Activated T-cell treated with anti-CD3 and anti-CD28 coated beads, Interleukin-2, amount 50 U/mL, for 72 hours (primary cell): Measurements from ENCODE around the gene PRPH. TPM values are rescaled to one million over a fixed set of nuclear protein-coding genes. Genes with fewer than 3 reads are reported as not detected.
A peak's percentile ranks its signal among the peaks of the same experiment; 100 is the strongest.
"Not testable (repeated sequence)": the region's sequence is repeated elsewhere in the genome, so short reads cannot be mapped to it uniquely, and the experiment has no call there.

Experiments
- ATAC-seq, 2 donors: fragments of 150-1000 bp; cut with Tn5 transposase; replicated peaks in 1 of 2; 2 replicates each; pipeline ENCODE4 v1.10.0; 2021; ENCODE audit warnings: moderate library complexity in 2 of 2, mild to moderate bottlenecking in 1 of 2
- DNase-seq, 2 donors: peaks; one replicate each; pipeline ENCODE4 v3.0.0; 2021 to 2022; ENCODE audit warnings: mixed read lengths in 1 of 2
- H3K27ac Mint-ChIP-seq: one replicate; pipeline ENCODE4 v1.8.0; 2022; ENCODE audit warnings: mild to moderate bottlenecking, moderate library complexity, mixed read lengths
- H3K27me3 Mint-ChIP-seq: one replicate; pipeline ENCODE4 v1.8.0; 2022; ENCODE audit warnings: low read depth, mixed read lengths
- H3K36me3 Mint-ChIP-seq, 2 donors: one replicate each; pipeline ENCODE4 v1.8.0; 2022; ENCODE audit warnings: mixed read lengths in 2 of 2, mild to moderate bottlenecking in 1 of 2; ENCODE audit not compliant: insufficient read depth in 2 of 2
- H3K4me1 Mint-ChIP-seq: one replicate; pipeline ENCODE4 v1.8.0; 2022; ENCODE audit warnings: low read depth, mixed read lengths
- H3K4me3 Mint-ChIP-seq, 2 donors: one replicate each; pipeline ENCODE4 v1.8.0; 2022; ENCODE audit warnings: mild to moderate bottlenecking in 2 of 2, mixed read lengths in 2 of 2, moderate library complexity in 2 of 2
- H3K9me3 Mint-ChIP-seq, 2 donors: one replicate each; pipeline ENCODE4 v1.8.0; 2022; ENCODE audit warnings: mixed read lengths in 2 of 2
- total RNA-seq, 2 donors: library from RNA; stranded (reverse); gene quantifications; one replicate each; pipeline ENCODE4 v1.2.3, GENCODE V29; 2022

The PRPH gene
- total RNA-seq, 2 donors from 2014 or later: 1.7 TPM; not detected in 1

DNA sequence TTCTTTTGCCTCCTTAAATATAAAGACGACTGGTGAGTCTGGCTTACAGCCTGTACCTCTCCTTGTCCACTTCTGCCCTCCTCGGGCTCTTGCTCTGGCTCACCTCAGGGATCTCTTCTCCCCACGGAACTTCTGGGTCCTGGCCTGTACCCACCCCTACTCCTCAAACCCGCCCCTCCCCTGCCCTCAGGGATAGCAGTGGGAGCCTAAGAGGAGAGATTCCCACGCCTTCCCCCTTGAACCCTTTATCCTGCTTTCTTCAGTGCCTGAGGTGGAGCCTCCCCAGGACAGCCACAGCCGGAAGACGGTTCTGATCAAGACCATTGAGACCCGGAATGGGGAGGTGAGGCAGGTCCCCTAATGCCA is 2.7 kb downstream of the PRPH start:
- Mint-ChIP-seq H3K4me3 (peak overlapping the region; percentile 50 to 60), H3K4me1 (peaks cover 25% of the 10 kb centered on the region), H3K9me3 (no peaks in the 10 kb centered on the region), H3K27ac (no peak overlapping the region), H3K27me3 (peaks cover 50% of the 10 kb centered on the region), H3K36me3 (no peaks in the 10 kb centered on the region)
- peak in 1 of 2 donors; percentile 7 for ATAC-seq
- DNase-seq: no peak

DNA sequence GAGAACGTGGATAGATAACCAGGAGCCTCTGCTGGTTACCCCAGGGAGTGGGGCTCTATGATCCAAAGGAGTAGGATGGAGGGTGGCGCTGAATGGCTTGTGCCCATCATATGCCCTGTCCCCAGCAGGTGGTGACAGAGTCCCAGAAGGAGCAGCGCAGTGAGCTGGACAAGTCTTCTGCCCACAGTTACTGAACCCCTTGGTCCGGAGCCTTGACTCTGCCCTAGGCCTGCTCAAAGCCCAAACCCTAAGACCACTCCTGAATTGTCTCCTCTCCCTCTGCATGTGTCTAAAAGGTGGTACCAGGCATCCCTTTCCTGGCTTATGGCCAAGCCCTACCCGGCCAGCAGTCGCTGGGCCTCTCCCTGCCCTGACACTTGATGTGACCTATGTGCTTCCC is 3.2 kb downstream of the PRPH start:
- peaks cover 55% of the 10 kb centered on the region for H3K27me3 Mint-ChIP-seq
- H3K4me1 Mint-ChIP-seq: peaks cover 25% of the 10 kb centered on the region
- DNase-seq (no peak), ATAC-seq (peak in 1 of 2 donors; percentile 12)
- H3K4me3 Mint-ChIP-seq: peak overlapping the region; percentile 50 to 60
- no peaks in the 10 kb centered on the region for H3K9me3 Mint-ChIP-seq
- no peaks in the 10 kb centered on the region for H3K36me3 Mint-ChIP-seq
- no peak overlapping the region for H3K27ac Mint-ChIP-seq

- Mint-ChIP-seq H3K4me1 (peaks cover 19% of the 10 kb centered on the region), H3K9me3 (no peaks in the 10 kb centered on the region), H3K27ac (no peak overlapping the region), H3K36me3 (no peaks in the 10 kb centered on the region), H3K27me3 (peaks cover 48% of the 10 kb centered on the region), H3K4me3 (no peak overlapping the region)
- ATAC-seq (peak; percentile 46 to 81), DNase-seq (peak; percentile 40 to 46)
Observed at GRCh38 chr12:49301760-49302159, 6.8 kb downstream of the PRPH start.

DNA sequence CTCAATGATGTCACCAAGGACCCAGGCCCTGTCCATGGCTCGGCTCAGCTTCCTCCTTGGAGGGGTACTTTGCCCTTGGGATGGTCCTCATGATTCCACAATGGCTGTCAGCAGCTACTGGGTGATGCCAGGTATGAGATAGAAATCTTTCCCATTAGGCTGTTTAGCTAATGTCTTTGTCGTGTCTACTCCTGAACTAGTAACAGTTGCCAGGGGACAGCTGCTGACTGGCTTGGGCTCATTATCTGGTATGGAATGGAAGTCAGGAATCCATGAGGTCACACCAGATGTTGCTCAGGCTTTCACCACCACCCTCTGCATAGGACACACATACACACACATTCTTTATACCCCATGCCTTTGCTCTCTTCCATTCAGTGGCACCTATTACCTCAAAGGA is 9.2 kb downstream of the PRPH start:
- ATAC-seq: no peak
- Mint-ChIP-seq H3K36me3 (no peaks in the 10 kb centered on the region), H3K4me3 (no peak overlapping the region), H3K27ac (no peak overlapping the region), H3K9me3 (no peaks in the 10 kb centered on the region), H3K4me1 (peaks cover 8% of the 10 kb centered on the region), H3K27me3 (peaks cover 47% of the 10 kb centered on the region)
- DNase-seq: no peak

- Mint-ChIP-seq H3K9me3 (no peaks in the 10 kb centered on the region), H3K36me3 (no peaks in the 10 kb centered on the region), H3K4me3 (no peak overlapping the region), H3K4me1 (peaks cover 8% of the 10 kb centered on the region), H3K27me3 (peaks cover 60% of the 10 kb centered on the region), H3K27ac (no peak overlapping the region)
- ATAC-seq (no peak), DNase-seq (no peak)
Observed at GRCh38 chr12:49305762-49306510, 11.0 kb downstream of the PRPH start.

DNA sequence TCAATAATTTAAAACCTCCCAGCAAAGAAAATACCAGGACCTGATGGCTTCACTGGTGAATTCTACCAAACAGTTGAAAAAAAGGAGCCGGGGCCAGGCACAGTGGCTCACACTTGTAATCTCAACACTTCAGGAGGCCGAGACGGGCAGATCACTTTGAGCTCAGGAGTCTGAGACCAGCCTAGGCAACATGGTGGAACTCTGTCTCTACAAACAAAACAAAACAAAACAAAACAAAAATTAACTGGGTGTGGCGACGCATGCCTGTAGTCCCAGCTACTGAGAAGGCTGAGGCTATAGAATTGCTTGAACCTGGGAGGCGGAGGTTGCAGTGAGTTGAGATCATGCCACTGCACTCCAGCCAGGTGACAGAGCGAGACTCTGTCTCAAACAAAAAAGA is 14.4 kb downstream of the PRPH start:
- peaks cover 52% of the 10 kb centered on the region for H3K27me3 Mint-ChIP-seq
- no peak for ATAC-seq

GRCh38 chr12:49310451-49311000 is 15.6 kb downstream of the PRPH start:
- not testable (repeated sequence) for H3K9me3 Mint-ChIP-seq, H3K4me3 Mint-ChIP-seq, H3K4me1 Mint-ChIP-seq, H3K27ac Mint-ChIP-seq, DNase-seq, ATAC-seq, H3K36me3 Mint-ChIP-seq
- H3K27me3 Mint-ChIP-seq: peaks cover 45% of the 10 kb centered on the region

More for the DNA sequence above, 14.4 kb downstream of the PRPH start:
- no peak overlapping the region for H3K27ac Mint-ChIP-seq
- no peaks in the 10 kb centered on the region for H3K9me3 Mint-ChIP-seq
- H3K4me3 Mint-ChIP-seq: no peak overlapping the region
- no peaks in the 10 kb centered on the region for H3K36me3 Mint-ChIP-seq
- no peaks in the 10 kb centered on the region for H3K4me1 Mint-ChIP-seq
- no peak for DNase-seq

GRCh38 chr12:49314811-49315210 is 19.9 kb downstream of the PRPH start:
- DNase-seq (no peak), ATAC-seq (no peak)
- H3K9me3 Mint-ChIP-seq: no peaks in the 10 kb centered on the region
- no peaks in the 10 kb centered on the region for H3K4me1 Mint-ChIP-seq
- H3K4me3 Mint-ChIP-seq: no peak overlapping the region
- H3K36me3 Mint-ChIP-seq: no peaks in the 10 kb centered on the region
- H3K27me3 Mint-ChIP-seq: peaks cover 14% of the 10 kb centered on the region
- no peak overlapping the region for H3K27ac Mint-ChIP-seq

- not testable (repeated sequence) for H3K27ac Mint-ChIP-seq, DNase-seq, ATAC-seq, H3K4me3 Mint-ChIP-seq, H3K27me3 Mint-ChIP-seq, H3K36me3 Mint-ChIP-seq, H3K9me3 Mint-ChIP-seq
- peaks cover 10% of the 10 kb centered on the region for H3K4me1 Mint-ChIP-seq
Observed at GRCh38 chr12:49317118-49317517, 22.2 kb downstream of the PRPH start.

GRCh38 chr12:49320411-49321103 is 25.6 kb downstream of the PRPH start:
- not testable (repeated sequence) for H3K36me3 Mint-ChIP-seq, ATAC-seq, H3K9me3 Mint-ChIP-seq, H3K27me3 Mint-ChIP-seq, DNase-seq
- Mint-ChIP-seq H3K4me1 (peaks cover 15% of the 10 kb centered on the region), H3K27ac (peak overlapping the region; percentile 68), H3K4me3 (peak overlapping the region in 1 of 2 donors; percentile 17)

DNA sequence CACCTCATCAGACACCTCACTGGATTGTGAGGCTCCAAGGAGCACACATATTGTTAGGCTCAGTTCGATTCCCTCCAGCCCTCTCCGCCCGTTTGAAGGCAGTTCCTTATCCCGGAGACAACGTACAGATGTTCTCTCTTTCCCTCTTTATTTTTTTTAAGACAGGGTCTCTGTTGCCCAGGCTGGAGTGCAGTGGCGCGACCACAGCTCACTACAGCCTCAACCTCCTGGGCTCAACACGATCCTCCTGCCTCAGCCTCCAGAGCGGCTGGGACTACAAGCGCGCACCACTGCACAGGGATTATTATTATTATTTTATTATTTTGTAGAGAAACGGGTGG is 27.4 kb downstream of the PRPH start:
- peak overlapping the region; percentile 92 to 97 for H3K4me3 Mint-ChIP-seq

DNA sequence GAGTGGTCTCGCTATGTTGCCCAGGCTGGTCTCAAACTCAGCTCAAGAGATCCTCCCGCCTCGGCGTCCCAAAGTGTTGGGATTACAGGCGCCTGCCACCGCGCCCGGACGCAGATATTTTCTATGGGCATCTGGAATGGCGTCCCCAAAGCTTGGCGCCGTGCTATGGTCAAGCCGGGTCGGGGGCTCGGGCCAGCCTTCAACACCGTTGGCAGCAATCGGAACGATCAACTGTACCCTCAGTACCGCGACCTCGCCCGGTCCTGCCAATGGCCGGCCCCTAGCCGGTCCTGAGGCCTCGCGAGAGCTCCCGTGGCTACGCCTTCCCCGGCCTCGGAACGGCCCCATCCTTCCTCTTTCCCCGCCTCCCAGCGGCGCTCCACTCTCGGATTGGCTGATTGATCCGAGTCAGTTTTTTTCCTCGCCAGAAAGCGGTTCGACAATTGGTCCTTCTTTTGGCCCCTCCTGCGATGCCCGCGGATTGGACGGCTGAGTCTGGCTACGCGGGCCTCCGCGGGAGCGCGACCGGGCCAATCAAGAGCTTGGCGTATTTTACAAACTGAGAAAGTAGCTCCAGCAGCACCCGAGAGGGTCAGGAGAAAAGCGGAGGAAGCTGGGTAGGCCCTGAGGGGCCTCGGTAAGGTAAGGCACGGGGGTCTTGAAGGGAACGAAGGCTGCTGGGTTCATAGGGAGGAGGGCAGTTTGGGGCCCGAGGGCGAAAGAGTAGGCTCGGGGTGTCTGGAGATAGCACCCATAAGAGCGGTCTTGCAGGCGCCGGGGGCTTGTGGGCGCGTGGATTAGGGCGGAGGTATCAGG is 28.0 kb downstream of the PRPH start, which contains the start of gene TROAP:
Gene TROAP, plus strand, starts transcription at position 548 of the 816 bp plus-strand sequence. CDS start 354 bp downstream, outside the sequence.
- DNase-seq (peak; percentile 97 to 99), ATAC-seq (peak; percentile 97 to 98)
- Mint-ChIP-seq H3K4me3 (peak within 1 kb of the TSS; percentile 92 to 97), H3K9me3 (no peaks in the 10 kb centered on the region), H3K27ac (peak within 1 kb of the TSS; percentile 91), H3K27me3 (no peaks in the 10 kb centered on the region), H3K4me1 (peaks cover 15% of the 10 kb centered on the region), H3K36me3 (peaks cover 6 to 13% of the 10 kb centered on the region in 2 donors)

More for the DNA sequence above, 27.4 kb downstream of the PRPH start:
- H3K27me3 Mint-ChIP-seq: no peaks in the 10 kb centered on the region
- H3K27ac Mint-ChIP-seq: peak overlapping the region; percentile 91
- DNase-seq (no peak), ATAC-seq (peak in 1 of 2 donors; percentile 0)
- H3K36me3 Mint-ChIP-seq: peaks cover 3 to 10% of the 10 kb centered on the region in 2 donors
- H3K4me1 Mint-ChIP-seq: peaks cover 15% of the 10 kb centered on the region
- no peaks in the 10 kb centered on the region for H3K9me3 Mint-ChIP-seq
